ENCODE measurements around the gene TGM6. TPM values are rescaled to one million over a fixed set of nuclear protein-coding genes. Genes with fewer than 3 reads are reported as not detected.

TGM6 gene
- polyA plus RNA-seq, 1 donor from 2014 or later = not detected

GRCh38 chr20:2416541-2417212 is 36.0 kb downstream of the TGM6 start:
- Histone ChIP-seq H3K4me3 (ENCODE audit: low read length) (no peak overlapping the region), H4K20me1 (ENCODE audit: insufficient read depth) (no peaks in the 10 kb centered on the region)

GRCh38 chr20:2417213-2417541 is 36.5 kb downstream of the TGM6 start:
- Histone ChIP-seq H2AFZ (ENCODE audit: low read depth, low read length) (no peak overlapping the region), H3K9ac (ENCODE audit: low read length) (no peak overlapping the region), H3K9me3 (ENCODE audit: low read length) (no peaks in the 10 kb centered on the region), H3K4me2 (ENCODE audit: low read length) (no peak overlapping the region), H3K27ac (ENCODE audit: low read length) (no peak overlapping the region), H3K27me3 (ENCODE audit: insufficient read depth, low read depth, low read length) (no peaks in the 10 kb centered on the region), H3K9me2 (ENCODE audit: insufficient read depth, low read length) (no peaks in the 10 kb centered on the region), H3K4me3 (ENCODE audit: low read length) (no peak overlapping the region), H3F3A (ENCODE audit: insufficient read depth, low read length, poor library complexity, severe bottlenecking) (no peaks in the 10 kb centered on the region), H3K36me3 (ENCODE audit: insufficient read depth, low read length) (no peaks in the 10 kb centered on the region), H3K79me2 (replicated peaks; ENCODE audit: insufficient read depth, low read length) (no peaks in the 10 kb centered on the region), H4K20me1 (ENCODE audit: insufficient read depth) (no peaks in the 10 kb centered on the region)
- no peak for TF ChIP-seq POLR2AphosphoS5 (IDR thresholded peaks at IDR 0.05)
- no peak for TF ChIP-seq MXI1 (conservative IDR thresholded peaks at IDR 0.05; ENCODE audit: poor library complexity, severe bottlenecking)
- TF ChIP-seq SMC3 (conservative IDR thresholded peaks at IDR 0.05; ENCODE audit: poor library complexity) = no peak

More at GRCh38 chr20:2416541-2417212, 36.0 kb downstream of the TGM6 start:
- no peaks in the 10 kb centered on the region for H3K9me2 ChIP-seq (ENCODE audit: insufficient read depth, low read length)
- H3F3A ChIP-seq (ENCODE audit: insufficient read depth, low read length, poor library complexity, severe bottlenecking) = no peaks in the 10 kb centered on the region
- no peak overlapping the region for H3K9ac ChIP-seq (ENCODE audit: low read length)
- no peak overlapping the region for H3K27ac ChIP-seq (ENCODE audit: low read length)
- no peaks in the 10 kb centered on the region for H3K9me3 ChIP-seq (ENCODE audit: low read length)
- H3K79me2 ChIP-seq (replicated peaks; ENCODE audit: insufficient read depth, low read length) = no peaks in the 10 kb centered on the region
- no peak overlapping the region for H3K4me2 ChIP-seq (ENCODE audit: low read length)
- TF ChIP-seq MXI1 (conservative IDR thresholded peaks at IDR 0.05; ENCODE audit: poor library complexity, severe bottlenecking) (no peak), EP300 (conservative IDR thresholded peaks at IDR 0.05; ENCODE audit: poor library complexity, severe bottlenecking) (no peak), EZH2 (IDR thresholded peaks at IDR 0.05; ENCODE audit: borderline replicate concordance, insufficient read depth, low read length, poor library complexity, severe bottlenecking) (no peak), POLR2AphosphoS5 (IDR thresholded peaks at IDR 0.05) (no peak)
- no peaks in the 10 kb centered on the region for H3K36me3 ChIP-seq (ENCODE audit: insufficient read depth, low read length)
- no peak overlapping the region for H2AFZ ChIP-seq (ENCODE audit: low read depth, low read length)
- H3K27me3 ChIP-seq (ENCODE audit: insufficient read depth, low read depth, low read length) = no peaks in the 10 kb centered on the region

GRCh38 chr20:2418388-2418787 is 37.7 kb downstream of the TGM6 start:
- no peaks in the 10 kb centered on the region for H3K36me3 ChIP-seq (ENCODE audit: insufficient read depth, low read length)
- H3K9me3 ChIP-seq (ENCODE audit: low read length) = no peaks in the 10 kb centered on the region
- no peak overlapping the region for H3K9ac ChIP-seq (ENCODE audit: low read length)
- no peak overlapping the region for H3K27ac ChIP-seq (ENCODE audit: low read length)
- TF ChIP-seq REST (IDR thresholded peaks at IDR 0.05; ENCODE audit: borderline replicate concordance) = no peak
- no peak for TF ChIP-seq TAF1 (IDR thresholded peaks at IDR 0.05; ENCODE audit: low read depth)
- TF ChIP-seq EP300 (conservative IDR thresholded peaks at IDR 0.05; ENCODE audit: poor library complexity, severe bottlenecking) = no peak
- TF ChIP-seq POLR2AphosphoS5 (IDR thresholded peaks at IDR 0.05) = no peak
- H3K79me2 ChIP-seq (replicated peaks; ENCODE audit: insufficient read depth, low read length) = no peaks in the 10 kb centered on the region
- no peak overlapping the region for H3K4me3 ChIP-seq (ENCODE audit: low read length)
- no peak overlapping the region for H3K4me2 ChIP-seq (ENCODE audit: low read length)
- H4K20me1 ChIP-seq (ENCODE audit: insufficient read depth) = no peaks in the 10 kb centered on the region
- H3F3A ChIP-seq (ENCODE audit: insufficient read depth, low read length, poor library complexity, severe bottlenecking) = no peaks in the 10 kb centered on the region
- no peak overlapping the region for H2AFZ ChIP-seq (ENCODE audit: low read depth, low read length)
- no peaks in the 10 kb centered on the region for H3K27me3 ChIP-seq (ENCODE audit: insufficient read depth, low read depth, low read length)
- H3K9me2 ChIP-seq (ENCODE audit: insufficient read depth, low read length) = no peaks in the 10 kb centered on the region
